C4-2B (cell line): ENCODE results near the gene GBF1.

Experiments used
- H3K27ac ChIP-seq: fragments of 450-650 bp; 2 replicates; pipeline ENCODE4 v1.5.1; 2017
- ZFX ChIP-seq: fragments of 450-650 bp; IDR thresholded peaks from 2 replicates; pipeline ENCODE4 v1.6.1; 2017
- TF ChIP-seq, protein P1 (sequence below): fragments of 450-650 bp; conservative IDR thresholded peaks from 2 replicates; pipeline ENCODE4 v1.5.1; 2017; ENCODE audit warnings: mild to moderate bottlenecking

The GBF1 gene

DNA sequence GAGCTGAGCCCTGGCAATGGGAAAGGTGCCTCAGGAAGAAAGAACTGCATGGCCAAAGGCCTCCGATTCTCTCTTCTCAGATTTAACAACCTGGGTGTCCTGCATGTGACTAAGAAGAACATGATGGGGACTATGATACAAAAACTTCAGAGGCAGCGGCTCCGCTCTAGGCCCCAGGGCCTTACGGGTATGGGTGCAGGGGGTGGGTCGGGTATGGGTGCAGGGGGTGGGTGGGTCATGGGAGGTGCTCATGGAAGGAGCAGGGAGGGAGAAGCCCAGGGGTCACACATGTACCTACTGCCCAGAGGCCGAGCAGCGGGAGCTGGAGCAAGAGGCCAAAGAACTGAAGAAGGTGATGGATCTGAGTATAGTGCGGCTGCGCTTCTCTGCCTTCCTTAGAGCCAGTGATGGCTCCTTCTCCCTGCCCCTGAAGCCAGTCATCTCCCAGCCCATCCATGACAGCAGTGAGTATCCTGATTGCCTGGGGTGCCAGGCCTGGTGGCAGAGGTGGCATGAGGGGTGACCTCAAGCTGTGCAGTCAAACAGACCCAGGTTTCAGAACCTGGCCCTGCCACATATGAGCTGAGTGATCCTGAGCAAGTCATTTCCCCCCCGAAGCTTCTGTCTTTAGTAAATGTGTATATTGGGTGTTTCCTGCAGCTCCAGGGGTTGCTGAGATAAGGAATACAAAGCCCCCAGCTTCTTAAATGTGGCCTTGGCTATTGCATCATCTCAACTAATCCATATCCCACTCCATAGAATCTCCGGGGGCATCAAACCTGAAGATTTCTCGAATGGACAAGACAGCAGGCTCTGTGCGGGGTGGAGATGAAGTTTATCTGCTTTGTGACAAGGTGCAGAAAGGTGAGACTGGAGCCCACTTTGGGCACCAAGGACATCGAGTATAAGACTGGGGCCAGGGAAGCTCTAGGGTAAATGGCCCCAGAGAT, 152.2 kb downstream of the GBF1 start:
- TF ChIP-seq, protein P1, sequence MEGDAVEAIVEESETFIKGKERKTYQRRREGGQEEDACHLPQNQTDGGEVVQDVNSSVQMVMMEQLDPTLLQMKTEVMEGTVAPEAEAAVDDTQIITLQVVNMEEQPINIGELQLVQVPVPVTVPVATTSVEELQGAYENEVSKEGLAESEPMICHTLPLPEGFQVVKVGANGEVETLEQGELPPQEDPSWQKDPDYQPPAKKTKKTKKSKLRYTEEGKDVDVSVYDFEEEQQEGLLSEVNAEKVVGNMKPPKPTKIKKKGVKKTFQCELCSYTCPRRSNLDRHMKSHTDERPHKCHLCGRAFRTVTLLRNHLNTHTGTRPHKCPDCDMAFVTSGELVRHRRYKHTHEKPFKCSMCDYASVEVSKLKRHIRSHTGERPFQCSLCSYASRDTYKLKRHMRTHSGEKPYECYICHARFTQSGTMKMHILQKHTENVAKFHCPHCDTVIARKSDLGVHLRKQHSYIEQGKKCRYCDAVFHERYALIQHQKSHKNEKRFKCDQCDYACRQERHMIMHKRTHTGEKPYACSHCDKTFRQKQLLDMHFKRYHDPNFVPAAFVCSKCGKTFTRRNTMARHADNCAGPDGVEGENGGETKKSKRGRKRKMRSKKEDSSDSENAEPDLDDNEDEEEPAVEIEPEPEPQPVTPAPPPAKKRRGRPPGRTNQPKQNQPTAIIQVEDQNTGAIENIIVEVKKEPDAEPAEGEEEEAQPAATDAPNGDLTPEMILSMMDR: no peak
- TF ChIP-seq ZFX: no peak

DNA sequence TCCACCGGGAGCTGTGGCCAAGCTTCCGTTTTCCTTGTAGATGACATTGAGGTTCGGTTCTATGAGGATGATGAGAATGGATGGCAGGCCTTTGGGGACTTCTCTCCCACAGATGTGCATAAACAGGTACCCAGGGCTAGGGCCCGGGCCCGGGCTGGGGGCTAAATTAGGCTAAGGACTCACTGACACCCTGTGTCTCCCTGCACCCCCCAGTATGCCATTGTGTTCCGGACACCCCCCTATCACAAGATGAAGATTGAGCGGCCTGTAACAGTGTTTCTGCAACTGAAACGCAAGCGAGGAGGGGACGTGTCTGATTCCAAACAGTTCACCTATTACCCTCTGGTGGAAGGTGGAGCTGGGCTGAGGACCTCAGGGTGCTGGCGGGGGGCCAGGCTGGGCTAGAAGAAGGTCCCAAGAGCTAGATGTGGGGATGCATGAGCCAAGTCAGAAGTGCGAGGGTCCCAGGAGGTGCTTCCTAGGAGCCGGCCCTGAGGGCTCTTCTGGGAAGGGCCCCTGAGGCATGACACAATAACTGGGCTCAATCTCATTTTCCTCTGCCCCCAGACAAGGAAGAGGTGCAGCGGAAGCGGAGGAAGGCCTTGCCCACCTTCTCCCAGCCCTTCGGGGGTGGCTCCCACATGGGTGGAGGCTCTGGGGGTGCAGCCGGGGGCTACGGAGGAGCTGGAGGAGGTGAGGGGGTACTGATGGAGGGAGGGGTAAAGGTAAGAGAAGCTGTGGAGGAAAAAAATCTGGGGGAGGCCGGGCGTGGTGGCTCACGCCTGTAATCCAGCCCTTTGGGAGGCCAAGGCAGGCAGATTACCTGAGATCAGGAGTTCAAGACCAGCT, 153.1 kb downstream of the GBF1 start:
- peak overlapping the region; percentile 69 for H3K27ac ChIP-seq
- no peak for TF ChIP-seq ZFX
- TF ChIP-seq, protein P1: no peak

More for the DNA sequence above, 152.2 kb downstream of the GBF1 start:
- no peak overlapping the region for H3K27ac ChIP-seq

DNA sequence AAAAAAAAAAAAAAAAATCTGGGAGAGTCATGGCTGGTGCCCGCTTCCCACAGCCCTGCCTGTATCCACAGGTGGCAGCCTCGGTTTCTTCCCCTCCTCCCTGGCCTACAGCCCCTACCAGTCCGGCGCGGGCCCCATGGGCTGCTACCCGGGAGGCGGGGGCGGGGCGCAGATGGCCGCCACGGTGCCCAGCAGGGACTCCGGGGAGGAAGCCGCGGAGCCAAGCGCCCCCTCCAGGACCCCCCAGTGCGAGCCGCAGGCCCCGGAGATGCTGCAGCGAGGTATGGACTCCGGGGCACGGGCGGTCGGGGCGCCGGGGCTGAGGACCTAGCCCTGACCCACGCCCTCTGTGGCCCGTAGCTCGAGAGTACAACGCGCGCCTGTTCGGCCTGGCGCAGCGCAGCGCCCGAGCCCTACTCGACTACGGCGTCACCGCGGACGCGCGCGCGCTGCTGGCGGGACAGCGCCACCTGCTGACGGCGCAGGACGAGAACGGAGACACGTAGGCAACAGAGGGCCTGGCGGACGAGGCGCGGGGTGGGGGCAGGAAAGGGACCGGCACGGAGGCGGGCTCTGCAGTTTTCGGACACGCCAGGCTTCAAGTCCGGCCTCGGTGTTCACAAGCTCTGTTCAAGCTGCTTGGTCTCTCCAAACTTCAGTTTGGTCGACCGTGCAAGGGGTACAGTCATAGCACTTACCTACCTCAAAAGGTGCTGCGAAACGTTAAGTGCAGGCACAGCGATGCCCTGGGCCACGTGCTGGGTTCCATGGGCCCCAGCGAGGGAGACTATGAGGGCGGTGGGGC, 154.1 kb downstream of the GBF1 start:
- H3K27ac ChIP-seq: peak overlapping the region; percentile 69
- TF ChIP-seq, protein P1: peak; percentile 99
- TF ChIP-seq ZFX: peak; percentile 58; the same call in 1 of the 2 replicates

DNA sequence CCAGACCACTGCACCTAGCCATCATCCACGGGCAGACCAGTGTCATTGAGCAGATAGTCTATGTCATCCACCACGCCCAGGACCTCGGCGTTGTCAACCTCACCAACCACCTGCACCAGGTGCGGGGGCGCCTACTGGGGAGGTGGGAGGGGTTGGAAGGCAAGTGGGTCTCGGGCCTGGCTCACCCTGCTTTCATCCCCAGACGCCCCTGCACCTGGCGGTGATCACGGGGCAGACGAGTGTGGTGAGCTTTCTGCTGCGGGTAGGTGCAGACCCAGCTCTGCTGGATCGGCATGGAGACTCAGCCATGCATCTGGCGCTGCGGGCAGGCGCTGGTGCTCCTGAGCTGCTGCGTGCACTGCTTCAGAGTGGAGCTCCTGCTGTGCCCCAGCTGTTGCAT, 154.7 kb downstream of the GBF1 start:
- TF ChIP-seq ZFX: no peak
- TF ChIP-seq, protein P1: no peak

DNA sequence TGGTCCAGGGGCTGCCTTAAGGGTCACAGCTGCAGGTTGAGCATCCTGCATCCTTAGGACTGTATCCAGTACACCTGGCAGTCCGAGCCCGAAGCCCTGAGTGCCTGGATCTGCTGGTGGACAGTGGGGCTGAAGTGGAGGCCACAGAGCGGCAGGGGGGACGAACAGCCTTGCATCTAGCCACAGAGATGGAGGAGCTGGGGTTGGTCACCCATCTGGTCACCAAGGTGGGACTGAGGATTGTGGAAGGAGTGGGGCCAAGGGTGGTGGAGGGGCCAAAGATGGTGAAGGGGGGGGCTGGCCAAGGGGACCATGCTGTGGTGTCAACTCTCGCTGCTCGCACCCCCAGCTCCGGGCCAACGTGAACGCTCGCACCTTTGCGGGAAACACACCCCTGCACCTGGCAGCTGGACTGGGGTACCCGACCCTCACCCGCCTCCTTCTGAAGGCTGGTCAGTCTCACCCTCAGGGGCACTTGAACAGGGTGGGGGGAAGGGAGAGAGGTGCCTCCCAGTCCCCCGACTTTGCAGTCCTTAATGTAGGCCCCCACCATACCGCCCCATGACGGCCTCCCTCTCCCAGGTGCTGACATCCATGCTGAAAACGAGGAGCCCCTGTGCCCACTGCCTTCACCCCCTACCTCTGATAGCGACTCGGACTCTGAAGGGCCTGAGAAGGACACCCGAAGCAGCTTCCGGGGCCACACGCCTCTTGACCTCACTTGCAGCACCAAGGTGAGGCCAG, 155.4 kb downstream of the GBF1 start:
- TF ChIP-seq, protein P1: no peak
- TF ChIP-seq ZFX: no peak
- no peak overlapping the region for H3K27ac ChIP-seq

More for the DNA sequence above, 154.7 kb downstream of the GBF1 start:
- peak overlapping the region; percentile 69 for H3K27ac ChIP-seq

DNA sequence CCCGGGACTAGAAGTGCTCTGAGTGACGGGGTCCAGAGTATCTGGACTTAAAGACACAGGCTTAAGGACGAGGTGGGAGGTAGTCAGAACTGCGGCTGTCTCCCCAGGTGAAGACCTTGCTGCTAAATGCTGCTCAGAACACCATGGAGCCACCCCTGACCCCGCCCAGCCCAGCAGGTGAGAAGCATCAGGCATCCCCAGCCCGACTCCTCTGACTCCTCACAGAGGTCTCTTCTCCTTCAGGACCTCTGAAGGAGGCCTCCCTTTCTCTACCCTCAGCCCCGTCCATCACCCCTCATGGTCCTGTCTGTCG, 156.0 kb downstream of the GBF1 start:
- H3K27ac ChIP-seq: no peak overlapping the region
- no peak for TF ChIP-seq ZFX
- TF ChIP-seq, protein P1: no peak
